Measurements from ENCODE around the gene LLPH. TPM values are rescaled to one million over a fixed set of nuclear protein-coding genes. Genes with fewer than 3 reads are reported as not detected.

Gene LLPH
- total RNA-seq, 1 donor from 2014 or later, result 5.5 TPM

DNA sequence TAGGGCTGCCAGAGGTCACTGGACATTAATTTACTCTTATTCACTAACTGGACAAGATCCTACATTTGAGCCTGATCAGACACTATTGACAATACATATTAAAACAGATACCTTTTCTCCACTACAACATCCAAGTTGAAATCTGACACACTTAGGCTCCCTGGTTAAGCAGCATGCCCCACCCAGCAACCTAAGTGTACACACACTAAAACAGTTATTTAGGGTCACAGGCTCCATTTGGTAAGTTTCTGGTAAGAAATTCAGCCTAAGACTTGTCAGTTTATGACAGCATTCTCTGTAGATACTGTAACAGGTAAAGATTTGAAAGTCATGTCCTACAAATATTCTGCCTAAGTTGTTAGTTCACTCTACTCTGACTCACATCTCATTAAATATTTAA lies 12.3 kb upstream of the LLPH start:
- DNase-seq (ENCODE audit: low spot score), result no peak

- DNase-seq (ENCODE audit: low spot score), result no peak
These were observed 10.7 kb upstream of the LLPH start for GRCh38 chr12:66141299-66141698.

DNA sequence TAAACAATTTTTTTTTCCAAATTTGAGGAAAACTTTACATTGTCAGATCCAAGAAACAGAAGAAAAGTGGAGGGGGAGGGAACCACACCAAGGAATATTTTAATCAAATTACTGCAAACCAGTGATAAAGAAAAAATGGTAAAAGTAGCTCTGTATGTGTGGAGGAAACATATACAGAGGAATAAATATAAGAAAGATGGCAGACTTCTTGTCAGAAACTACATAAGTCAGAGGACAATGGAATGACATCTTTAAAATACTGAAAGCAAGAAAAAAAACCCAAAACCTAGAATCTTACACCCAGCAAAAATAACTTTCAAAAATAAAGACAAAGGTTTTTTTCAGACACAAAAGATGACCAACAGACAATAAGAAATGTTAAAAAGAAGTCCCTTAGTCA lies 10.2 kb upstream of the LLPH start:
- DNase-seq (ENCODE audit: low spot score), result no peak

DNA sequence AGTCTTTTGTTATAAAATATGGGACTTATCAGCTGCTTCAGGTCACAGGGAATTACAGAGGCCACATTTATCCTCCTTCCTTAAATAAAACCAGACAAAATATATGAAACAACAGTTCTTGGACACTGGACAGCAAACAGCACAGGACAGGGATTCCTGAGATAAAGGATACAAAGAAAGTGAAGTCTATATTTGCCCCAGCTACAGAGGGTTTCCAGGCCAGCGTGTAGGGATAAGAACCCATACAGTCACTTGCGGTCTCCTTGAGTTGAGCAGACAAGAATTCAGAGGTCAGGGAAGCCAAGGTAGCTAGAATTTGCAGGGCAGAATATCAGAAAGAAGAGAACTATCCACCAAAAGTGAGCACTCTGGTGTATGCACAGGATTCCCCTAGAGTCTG lies 8.8 kb upstream of the LLPH start:
- no peak for DNase-seq (ENCODE audit: low spot score)

DNA sequence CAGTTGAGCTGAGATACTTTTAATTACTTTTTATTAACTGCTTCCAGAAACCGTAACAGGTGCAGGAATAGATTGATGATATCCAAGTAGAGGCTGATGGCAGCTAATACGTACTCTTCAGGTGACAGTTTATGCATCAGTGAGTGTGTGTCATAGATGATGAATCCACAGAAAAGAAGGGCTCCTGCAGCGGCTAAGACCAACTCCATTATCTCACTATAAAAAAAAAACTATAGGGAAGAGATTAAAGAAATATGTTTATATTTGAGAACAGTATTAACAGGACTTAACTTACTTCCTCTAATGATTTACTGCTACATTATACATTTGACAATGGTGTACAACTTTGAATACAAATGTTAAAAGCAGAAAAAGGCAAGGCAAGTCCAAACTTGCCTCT lies 7.4 kb upstream of the LLPH start:
- no peak for DNase-seq (ENCODE audit: low spot score)

DNA sequence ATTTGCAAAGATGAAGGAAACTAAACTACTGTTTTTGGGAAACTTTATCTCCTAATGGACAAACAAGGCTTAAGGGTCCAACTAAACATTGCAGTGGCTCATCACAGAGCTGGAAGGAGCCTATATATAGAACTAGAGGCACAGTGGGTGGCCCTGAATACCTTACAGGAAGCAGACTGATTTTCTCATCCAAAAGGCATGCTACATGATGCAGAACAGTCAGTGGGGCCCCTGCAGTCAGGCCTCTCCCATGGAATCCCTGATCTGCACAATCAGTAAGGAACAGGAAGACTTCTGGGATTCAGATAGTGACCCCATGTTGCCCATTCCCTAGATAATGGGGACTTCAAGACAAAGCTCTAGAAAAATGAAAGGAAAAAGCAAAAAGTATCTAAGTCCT lies 1.9 kb upstream of the LLPH start:
- peak; percentile 52 for DNase-seq (ENCODE audit: low spot score)

GRCh38 chr12:66131067-66131688 lies 628 bp upstream of the LLPH start:
- no peak for DNase-seq (ENCODE audit: low spot score)

DNA sequence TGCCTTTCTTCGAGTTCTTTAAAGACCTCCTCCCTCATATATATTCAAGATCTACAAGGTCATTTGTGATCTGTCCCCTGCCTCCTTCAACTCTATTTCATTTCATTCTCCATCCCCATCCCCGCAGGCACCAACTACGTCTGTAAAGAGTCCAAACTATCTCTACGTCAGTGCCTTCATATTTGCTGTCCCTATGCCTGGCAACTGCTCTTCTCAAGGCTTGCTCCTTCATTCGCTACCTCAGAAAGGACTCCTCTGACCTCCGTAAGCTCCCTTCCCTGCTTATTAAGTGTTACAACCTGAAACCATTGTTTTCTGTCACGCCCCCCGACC lies 650 bp downstream of the LLPH start:
- DNase-seq (ENCODE audit: low spot score), result no peak

DNA sequence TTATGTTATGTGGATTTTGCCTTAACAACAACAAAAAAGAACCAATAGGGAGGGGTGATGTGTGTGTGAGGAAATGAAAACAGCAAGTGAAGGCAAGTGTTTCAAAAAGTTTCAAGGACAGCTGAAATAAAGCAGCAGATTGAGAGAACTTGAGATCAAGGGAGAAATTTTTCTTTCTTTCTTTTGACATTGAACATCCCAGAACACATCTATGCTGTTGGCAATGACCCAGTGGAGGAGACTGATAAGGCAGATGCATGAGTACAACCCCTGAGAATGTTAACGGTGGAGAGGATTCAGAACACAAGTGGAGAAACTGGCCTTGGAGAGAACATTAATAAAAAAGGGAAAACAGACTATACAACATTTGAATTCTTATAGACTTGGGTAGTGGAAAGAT lies 2.9 kb downstream of the LLPH start:
- peak; percentile 79 for DNase-seq (ENCODE audit: low spot score)

GRCh38 chr12:66120477-66120876 lies 10.1 kb downstream of the LLPH start:
- no peak for DNase-seq (ENCODE audit: low spot score)

- DNase-seq (ENCODE audit: low spot score), result no peak
These were observed 10.7 kb downstream of the LLPH start for GRCh38 chr12:66119870-66120241.

GRCh38 chr12:66119229-66119869 lies 11.2 kb downstream of the LLPH start:
- DNase-seq (ENCODE audit: low spot score), result no peak

DNA sequence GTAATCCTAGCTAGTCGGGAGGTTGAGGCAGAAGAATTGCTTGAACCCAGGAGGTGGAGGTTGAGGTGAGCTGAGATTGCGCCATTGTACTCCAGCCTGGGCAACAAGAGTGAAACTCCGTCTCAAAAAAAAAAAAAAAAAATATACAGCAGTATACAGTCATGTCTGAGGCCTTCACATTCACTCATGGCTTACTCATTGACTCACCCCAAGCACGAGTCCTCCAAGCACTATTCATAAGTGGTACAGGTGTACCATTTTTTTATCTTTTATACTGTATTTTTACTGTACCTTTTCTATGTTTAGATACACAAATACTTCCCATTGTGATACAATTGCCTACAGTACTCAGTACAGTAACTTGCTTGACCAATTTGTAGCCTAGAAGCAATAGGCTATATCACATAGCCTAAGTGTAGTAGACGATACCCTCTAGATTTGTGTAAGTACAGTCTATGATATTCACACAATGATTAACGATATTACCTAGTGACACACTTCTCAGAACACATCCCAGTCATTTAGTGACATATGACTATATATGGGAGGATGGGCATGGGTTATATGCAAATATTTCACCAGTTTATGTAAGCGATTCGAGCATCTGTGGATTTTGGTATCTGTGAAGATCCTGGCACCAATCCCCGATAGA lies 12.2 kb downstream of the LLPH start:
- no peak for DNase-seq (ENCODE audit: low spot score)

DNA sequence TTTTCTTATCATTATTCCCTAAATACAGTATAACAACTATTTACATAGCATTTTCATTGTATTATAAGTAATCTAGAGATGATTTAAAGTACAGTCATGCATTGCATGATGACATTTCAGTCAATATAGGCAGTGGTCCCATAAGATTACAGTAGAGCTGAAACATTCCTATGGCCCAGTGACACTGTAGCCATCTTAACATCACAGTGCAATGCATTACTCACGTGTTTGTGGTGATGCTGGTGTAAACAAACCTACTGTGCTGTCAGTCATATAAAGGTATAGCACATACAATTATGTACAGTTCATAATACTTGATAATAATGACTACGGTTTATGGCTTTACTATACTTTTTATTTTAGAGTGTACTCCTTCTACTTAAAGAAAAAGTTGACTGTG lies 13.3 kb downstream of the LLPH start:
- no peak for DNase-seq (ENCODE audit: low spot score)

DNA sequence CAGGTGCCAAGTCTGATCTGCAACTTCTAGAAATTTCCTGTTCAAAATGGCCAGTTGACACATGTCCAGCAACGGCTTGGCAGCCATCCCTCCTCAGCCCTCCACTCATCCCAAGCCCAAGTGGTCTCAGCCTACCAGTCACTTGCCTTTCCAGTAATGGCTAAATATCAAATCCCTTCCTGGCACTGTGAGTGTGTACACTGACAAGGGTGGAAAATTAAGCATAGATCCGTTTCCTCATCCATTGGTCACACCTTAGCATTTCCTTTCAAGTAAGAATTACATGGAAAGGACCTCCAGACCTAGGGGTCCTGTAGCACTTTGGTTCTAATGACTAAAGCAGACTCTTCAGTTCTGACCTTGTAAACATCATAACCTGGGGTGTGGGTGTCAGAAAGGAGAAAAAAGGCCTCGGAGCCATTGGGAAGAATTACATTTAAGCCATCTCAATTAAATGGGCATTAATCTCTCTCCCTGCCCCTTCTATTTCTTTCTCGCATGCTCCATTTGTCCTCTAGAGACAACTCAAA lies 15.4 kb downstream of the LLPH start:
- DNase-seq (ENCODE audit: low spot score), result no peak

DNA sequence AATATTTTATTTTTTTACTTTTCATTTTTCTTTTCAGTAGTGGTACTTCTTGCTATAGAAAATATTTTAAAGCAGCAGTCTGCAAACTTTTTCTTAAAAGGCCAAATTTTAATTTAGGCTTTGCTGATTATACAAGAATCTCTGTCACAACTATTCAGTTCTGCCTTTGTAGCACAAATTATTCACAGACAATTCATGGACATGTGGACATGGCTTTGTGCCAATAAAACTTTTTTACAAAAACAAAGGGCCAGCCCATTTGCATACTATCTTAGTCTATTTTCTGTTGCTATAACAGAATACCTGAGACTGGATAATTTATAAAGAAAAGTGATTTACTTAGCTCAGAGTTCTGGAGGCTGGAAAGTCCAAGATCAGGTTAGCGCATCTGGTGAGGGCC lies 17.1 kb downstream of the LLPH start:
- no peak for DNase-seq (ENCODE audit: low spot score)

DNA sequence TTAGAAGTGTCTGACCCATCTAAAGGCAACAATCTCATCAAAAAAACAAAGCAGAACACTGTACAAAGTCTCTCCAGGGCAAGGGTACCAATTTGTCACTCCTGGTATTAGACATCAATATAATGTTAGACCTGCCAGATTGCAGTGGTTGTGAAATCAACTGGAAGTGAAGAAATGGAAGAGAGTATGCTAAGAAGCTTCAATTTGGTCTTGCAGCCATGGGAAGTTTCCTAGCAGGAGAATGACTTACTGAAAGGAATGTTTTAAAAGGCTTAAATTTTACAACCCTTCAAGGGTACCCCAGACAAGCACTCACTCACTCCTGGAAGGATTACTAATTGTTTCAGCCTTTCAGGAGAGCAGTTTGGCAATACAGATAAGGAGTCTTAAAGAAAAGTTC lies 18.9 kb downstream of the LLPH start:
- DNase-seq (ENCODE audit: low spot score), result peak; percentile 62

DNA sequence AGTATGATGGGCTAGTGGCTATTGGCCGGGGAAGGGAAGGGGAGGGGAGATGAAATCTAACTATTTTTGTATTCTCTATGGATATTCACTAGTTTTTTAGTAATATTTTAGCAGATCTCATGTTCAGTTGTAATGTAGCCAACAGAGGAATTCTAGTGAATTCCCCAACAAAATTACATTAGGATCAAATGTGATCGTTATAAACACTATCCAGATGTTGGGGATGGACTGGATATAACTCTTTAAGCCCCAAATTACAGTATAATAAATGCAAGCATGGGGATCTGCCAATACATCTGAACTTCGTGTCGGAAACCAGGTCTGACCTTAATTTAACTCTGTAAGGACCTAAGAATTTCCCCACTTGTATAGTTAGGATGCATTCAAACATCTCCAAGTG lies 21.5 kb downstream of the LLPH start:
- DNase-seq (ENCODE audit: low spot score), result peak; percentile 69

- DNase-seq (ENCODE audit: low spot score), result no peak
These were observed 22.2 kb downstream of the LLPH start for GRCh38 chr12:66108386-66108785.

- DNase-seq (ENCODE audit: low spot score), result peak; percentile 86
These were observed 23.1 kb downstream of the LLPH start for GRCh38 chr12:66107451-66107915.

DNA sequence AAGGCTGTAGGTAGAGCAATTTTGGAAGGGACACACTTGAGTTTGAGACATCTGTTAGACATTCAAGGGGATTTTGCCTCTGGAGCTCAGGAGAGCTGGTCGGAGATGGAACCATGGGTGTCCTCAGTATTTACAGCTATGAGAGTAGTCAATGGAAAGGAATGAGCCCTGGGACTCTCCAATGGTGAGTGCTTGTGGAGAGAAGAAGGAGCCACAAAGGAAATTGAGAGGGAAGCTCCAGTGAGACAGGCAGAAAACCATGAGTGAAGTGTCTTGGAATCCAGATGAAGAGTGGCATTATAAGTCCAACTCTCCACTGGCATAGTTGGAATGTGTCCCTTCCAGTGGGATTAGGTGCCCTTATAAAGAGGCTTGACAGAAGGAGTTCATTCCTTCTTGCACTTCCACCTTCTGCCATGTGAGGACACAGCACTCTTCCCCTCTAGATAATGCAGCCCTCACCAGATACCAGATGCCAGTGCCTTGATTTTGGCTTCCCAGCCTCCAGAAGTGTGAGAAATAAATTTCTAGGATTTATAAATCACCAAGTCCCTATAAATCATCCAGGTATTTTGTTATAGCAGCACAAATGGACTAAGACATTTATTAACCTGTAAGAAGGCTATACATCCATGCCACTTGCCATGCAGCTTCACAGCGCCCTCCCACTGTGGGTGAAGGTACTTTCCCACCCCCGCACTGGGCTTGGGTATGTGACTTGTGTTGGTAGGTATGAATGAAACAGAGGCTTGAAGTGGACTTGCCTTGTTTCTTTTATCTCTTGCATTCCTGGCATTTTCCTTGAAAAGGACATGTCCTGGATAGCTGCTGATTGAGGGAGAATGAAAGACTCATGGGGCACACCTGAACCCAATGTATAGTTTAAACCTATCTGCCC lies 27.3 kb downstream of the LLPH start:
- DNase-seq (ENCODE audit: low spot score), result no peak

All from umbilical cord (tissue), 2 donors.